HepG2 (cell line): Measurements from ENCODE around the gene PYCR2. TPM values are rescaled to one million over a fixed set of nuclear protein-coding genes. Genes with fewer than 3 reads are reported as not detected.
A peak's percentile ranks its signal among the peaks of the same experiment; 100 is the strongest.

Source experiments
- CREM ChIP-seq, 2 experiments: sonication (generic) in 1 of 2; formaldehyde crosslinking in 1 of 2; IDR thresholded peaks; 2 replicates each; pipeline versions ENCODE4 v1.4.0 to v1.6.1; 2016 to 2020; ENCODE audit warnings: antibody characterized with exemption in 1 of 2, mild to moderate bottlenecking in 1 of 2, missing genetic modification reagents in 1 of 2
- EP300 ChIP-seq, 3 experiments: sonication (generic) in 1 of 3; formaldehyde crosslinking in 1 of 3; IDR thresholded peaks; 2 replicates each; pipeline versions ENCODE4 v1.5.1 to v1.6.1; 2011 to 2020; ENCODE audit warnings: low read depth in 2 of 3, low read length in 2 of 3, borderline replicate concordance in 1 of 3, improper control_type of control experiment in 1 of 3, mild to moderate bottlenecking in 1 of 3, missing genetic modification reagents in 1 of 3, moderate library complexity in 1 of 3
- FOXA1 ChIP-seq, 2 experiments: fragments of 450-650 bp in 1 of 2; sonication (generic) in 1 of 2; formaldehyde crosslinking in 1 of 2; IDR thresholded peaks; 2 replicates each; pipeline versions ENCODE4 v1.4.0 to v1.6.1; 2016 to 2020; ENCODE audit warnings: missing genetic modification reagents in 1 of 2
- HDAC2 ChIP-seq: sonication (generic); formaldehyde crosslinking; IDR thresholded peaks from 2 replicates; pipeline ENCODE4 v1.4.0; 2020; ENCODE audit warnings: missing genetic modification reagents
- HNF4A ChIP-seq: sonication (generic); formaldehyde crosslinking; IDR thresholded peaks from 2 replicates; pipeline ENCODE4 v1.4.0; 2020; ENCODE audit warnings: missing genetic modification reagents
- HNRNPL ChIP-seq: fragments of 200-400 bp; formaldehyde crosslinking; IDR thresholded peaks from 2 replicates; pipeline ENCODE4 v1.6.1; 2017; ENCODE audit warnings: mild to moderate bottlenecking, low read depth, low read length
- JUND ChIP-seq: sonication (generic); formaldehyde crosslinking; IDR thresholded peaks from 2 replicates; pipeline ENCODE4 v1.8.0; 2022; ENCODE audit warnings: mild to moderate bottlenecking, missing genetic modification reagents
- MLLT10 ChIP-seq: sonication (generic); formaldehyde crosslinking; IDR thresholded peaks from 2 replicates; pipeline ENCODE4 v1.4.0; 2020; ENCODE audit warnings: missing genetic modification reagents
- RBM22 ChIP-seq: fragments of 200-400 bp; formaldehyde crosslinking; optimal IDR thresholded peaks from 2 replicates; pipeline ENCODE3; 2017; ENCODE audit warnings: mild to moderate bottlenecking, low read length, moderate library complexity
- RXRB ChIP-seq: IDR thresholded peaks from 2 replicates; pipeline ENCODE4 v1.6.1; 2016; ENCODE audit warnings: borderline replicate concordance, missing genetic modification reagents, missing compliant biosample characterization
- SALL1 ChIP-seq: sonication (generic); formaldehyde crosslinking; IDR thresholded peaks from 2 replicates; pipeline ENCODE4 v1.8.0; 2022; ENCODE audit warnings: mild to moderate bottlenecking, missing genetic modification reagents
- SMAD9 ChIP-seq: sonication (generic); formaldehyde crosslinking; IDR thresholded peaks from 2 replicates; pipeline ENCODE4 v1.5.1; 2020; ENCODE audit warnings: mild to moderate bottlenecking, missing genetic modification reagents
- SP2 ChIP-seq: sonication (generic); formaldehyde crosslinking; IDR thresholded peaks from 2 replicates; pipeline ENCODE4 v1.5.1; 2020; ENCODE audit warnings: mild to moderate bottlenecking, missing genetic modification reagents
- SP5 ChIP-seq: IDR thresholded peaks from 2 replicates; pipeline ENCODE4 v1.6.1; 2016; ENCODE audit warnings: low read depth, borderline replicate concordance
- THYN1 ChIP-seq: sonication (generic); formaldehyde crosslinking; IDR thresholded peaks from 2 replicates; pipeline ENCODE4 v1.8.1; 2023; ENCODE audit warnings: low read depth, mild to moderate bottlenecking, moderate library complexity, missing genetic modification reagents, borderline replicate concordance
- YEATS4 ChIP-seq: sonication (generic); formaldehyde crosslinking; IDR thresholded peaks from 2 replicates; pipeline ENCODE4 v1.4.0; 2020; ENCODE audit warnings: missing genetic modification reagents, borderline replicate concordance
- ZFP82 ChIP-seq: sonication (generic); formaldehyde crosslinking; IDR thresholded peaks from 2 replicates; pipeline ENCODE4 v1.5.1; 2020; ENCODE audit warnings: mild to moderate bottlenecking, missing genetic modification reagents, borderline replicate concordance
- ZMAT3 ChIP-seq: sonication (generic); formaldehyde crosslinking; conservative IDR thresholded peaks from 2 replicates; pipeline ENCODE4 v1.7.0; 2021; ENCODE audit warnings: missing genetic modification reagents
- ZNF326 ChIP-seq: sonication (generic); formaldehyde crosslinking; IDR thresholded peaks from 2 replicates; pipeline ENCODE4 v1.4.0; 2020; ENCODE audit warnings: missing genetic modification reagents, borderline replicate concordance
- ZNF501 ChIP-seq: sonication (generic); formaldehyde crosslinking; IDR thresholded peaks from 2 replicates; pipeline ENCODE4 v1.5.1; 2020; ENCODE audit warnings: mild to moderate bottlenecking, moderate library complexity, missing genetic modification reagents
- ZNF672 ChIP-seq: sonication (generic); formaldehyde crosslinking; IDR thresholded peaks from 2 replicates; pipeline ENCODE4 v1.8.1; 2022; ENCODE audit warnings: missing genetic modification reagents
- ZNF737 ChIP-seq: sonication (generic); formaldehyde crosslinking; IDR thresholded peaks from 2 replicates; pipeline ENCODE4 v1.5.0; 2020; ENCODE audit warnings: missing genetic modification reagents, mild to moderate bottlenecking, borderline replicate concordance
- polyA plus RNA-seq, 8 experiments: library from polyadenylated mRNA; depleted of rRNA in 3 of 8; stranded (reverse) in 7 of 8; unstranded in 1 of 8; fragments of >200 nt; fragmentation: Illumina TruSeq in 4 of 8; extraction: Trizol in 4 of 8; gene quantifications; 2 replicates each; pipeline versions ENCODE4 v1.2.1 to v1.2.3, GENCODE V29; 2011 to 2016; ENCODE audit warnings: low read depth in 4 of 8, missing spikeins in 1 of 8, mixed read lengths in 1 of 8; ENCODE audit not compliant: insufficient read depth in 1 of 8
- total RNA-seq, 5 experiments: library from RNA; depleted of rRNA; stranded (reverse); fragments of >200 nt; fragmentation: Illumina TruSeq; extraction: Trizol; gene quantifications; 2 replicates each; pipeline ENCODE4 v1.2.3, GENCODE V29; 2016; ENCODE audit warnings: low read depth in 1 of 5
- TF ChIP-seq, protein P1 (sequence below), 2 experiments: sonication (generic) in 1 of 2; formaldehyde crosslinking in 1 of 2; IDR thresholded peaks; 2 replicates each; pipeline versions ENCODE4 v1.4.0 to v1.6.1; 2018 to 2020; ENCODE audit warnings: missing genetic modification reagents in 2 of 2, borderline replicate concordance in 1 of 2, low read depth in 1 of 2, mild to moderate bottlenecking in 1 of 2, missing biosample characterization in 1 of 2
- TF ChIP-seq, protein P2 (sequence below): sonication (generic); formaldehyde crosslinking; IDR thresholded peaks from 2 replicates; pipeline ENCODE4 v1.5.0; 2020; ENCODE audit warnings: missing genetic modification reagents
- TF ChIP-seq, protein P3 (sequence below): fragments of 450-650 bp; IDR thresholded peaks from 2 replicates; pipeline ENCODE4 v1.6.1; 2017

PYCR2 gene
- total and polyA plus RNA-seq, 2 of the 13 experiments (the other 11 are each of a cell fraction or from before 2014, with no cell fraction given) = 47.2 to 47.8 TPM

DNA sequence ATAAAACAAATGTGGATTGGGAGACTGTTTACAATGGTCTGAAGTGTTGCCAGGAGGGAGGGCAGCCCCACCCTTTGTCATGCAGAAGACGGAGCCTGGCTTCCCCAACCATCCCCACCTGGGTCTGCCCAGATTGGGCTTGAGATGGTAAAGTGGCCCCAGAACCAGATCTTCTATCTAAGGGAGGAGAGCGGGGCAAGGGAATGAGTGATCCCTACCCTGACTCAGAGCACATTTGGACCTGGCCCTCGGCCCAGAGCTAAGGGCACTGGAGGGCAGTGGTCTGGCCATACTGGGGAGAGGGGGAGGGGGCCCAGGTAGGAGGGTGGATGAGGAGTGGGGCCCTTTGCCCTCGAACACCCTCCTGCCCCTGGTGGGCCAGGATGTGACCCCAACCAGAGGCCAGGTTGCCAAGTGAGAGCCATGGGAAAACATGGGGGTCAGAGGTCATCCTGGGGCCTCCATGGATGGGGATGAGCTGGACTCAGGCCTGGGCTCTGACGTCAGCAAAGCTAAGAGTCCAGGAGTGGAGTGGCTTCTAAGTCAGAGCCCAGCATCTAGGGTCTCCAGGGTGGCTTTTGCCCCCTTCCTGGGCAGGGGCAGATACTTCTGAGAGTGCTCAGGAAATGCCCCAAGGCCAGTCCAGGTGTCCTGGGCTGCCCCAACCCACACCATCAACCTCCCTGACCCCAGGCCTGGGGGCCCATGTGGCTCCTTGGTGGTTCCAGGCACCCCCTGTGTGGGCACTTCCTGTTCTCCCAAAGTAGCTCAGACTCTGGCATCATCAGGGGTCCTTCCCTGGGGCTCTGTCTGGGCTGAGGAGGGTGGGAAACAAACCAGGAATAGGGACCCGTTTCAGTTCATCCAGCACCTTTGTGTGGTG is 33.5 kb downstream of the PYCR2 start (continued):
- TF ChIP-seq, protein P1, sequence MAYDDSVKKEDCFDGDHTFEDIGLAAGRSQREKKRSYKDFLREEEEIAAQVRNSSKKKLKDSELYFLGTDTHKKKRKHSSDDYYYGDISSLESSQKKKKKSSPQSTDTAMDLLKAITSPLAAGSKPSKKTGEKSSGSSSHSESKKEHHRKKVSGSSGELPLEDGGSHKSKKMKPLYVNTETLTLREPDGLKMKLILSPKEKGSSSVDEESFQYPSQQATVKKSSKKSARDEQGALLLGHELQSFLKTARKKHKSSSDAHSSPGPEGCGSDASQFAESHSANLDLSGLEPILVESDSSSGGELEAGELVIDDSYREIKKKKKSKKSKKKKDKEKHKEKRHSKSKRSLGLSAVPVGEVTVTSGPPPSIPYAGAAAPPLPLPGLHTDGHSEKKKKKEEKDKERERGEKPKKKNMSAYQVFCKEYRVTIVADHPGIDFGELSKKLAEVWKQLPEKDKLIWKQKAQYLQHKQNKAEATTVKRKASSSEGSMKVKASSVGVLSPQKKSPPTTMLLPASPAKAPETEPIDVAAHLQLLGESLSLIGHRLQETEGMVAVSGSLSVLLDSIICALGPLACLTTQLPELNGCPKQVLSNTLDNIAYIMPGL (CRISPR knock-in tag; IDR thresholded peaks at IDR 0.05; ENCODE audit: borderline replicate concordance in 1 of 2, low read depth in 1 of 2) = no peak
- TF ChIP-seq SP5 (CRISPR knock-in tag) (0 out of 2 replicates have a peak, but pooled peaks have one; percentile 23), HDAC2 (CRISPR knock-in tag) (peak; percentile 19; the same call in 1 of the 2 replicates), EP300 (IDR thresholded peaks at IDR 0.05; ENCODE audit: low read depth in 2 of 2, low read length in 2 of 2) (peak in 1 of 2 experiments; percentile 36; a peak in 1 of 4 replicates), EP300 (CRISPR knock-in tag; IDR thresholded peaks at IDR 0.05; ENCODE audit: borderline replicate concordance) (0 out of 2 replicates have a peak, but pooled peaks have one; percentile 29), YEATS4 (CRISPR knock-in tag) (no peak), ZNF501 (CRISPR knock-in tag) (no peak), ZNF672 (CRISPR knock-in tag) (no peak), RXRB (CRISPR knock-in tag) (peak; percentile 66; the same call in 1 of the 2 replicates), CREM (IDR thresholded peaks at IDR 0.05) (peak; percentile 72), CREM (CRISPR knock-in tag; IDR thresholded peaks at IDR 0.05) (no peak), ZNF326 (CRISPR knock-in tag) (no peak), JUND (CRISPR knock-in tag) (no peak), FOXA1 (IDR thresholded peaks at IDR 0.05) (no peak), FOXA1 (CRISPR knock-in tag; IDR thresholded peaks at IDR 0.05) (0 out of 2 replicates have a peak, but pooled peaks have one; percentile 15), ZFP82 (CRISPR knock-in tag) (no peak), ZMAT3 (peak; percentile 65; the same call in 1 of the 2 replicates), MLLT10 (CRISPR knock-in tag) (no peak), RBM22 (no peak), HNF4A (peak; percentile 46), SMAD9 (CRISPR knock-in tag) (no peak), SP2 (CRISPR knock-in tag) (no peak), SALL1 (CRISPR knock-in tag) (0 out of 2 replicates have a peak, but pooled peaks have one; percentile 26), ZNF737 (CRISPR knock-in tag) (no peak), THYN1 (no peak), HNRNPL (0 out of 2 replicates have a peak, but pooled peaks have one; percentile 59)
- TF ChIP-seq, protein P2, sequence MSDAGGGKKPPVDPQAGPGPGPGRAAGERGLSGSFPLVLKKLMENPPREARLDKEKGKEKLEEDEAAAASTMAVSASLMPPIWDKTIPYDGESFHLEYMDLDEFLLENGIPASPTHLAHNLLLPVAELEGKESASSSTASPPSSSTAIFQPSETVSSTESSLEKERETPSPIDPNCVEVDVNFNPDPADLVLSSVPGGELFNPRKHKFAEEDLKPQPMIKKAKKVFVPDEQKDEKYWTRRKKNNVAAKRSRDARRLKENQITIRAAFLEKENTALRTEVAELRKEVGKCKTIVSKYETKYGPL = no peak
- TF ChIP-seq, protein P3, sequence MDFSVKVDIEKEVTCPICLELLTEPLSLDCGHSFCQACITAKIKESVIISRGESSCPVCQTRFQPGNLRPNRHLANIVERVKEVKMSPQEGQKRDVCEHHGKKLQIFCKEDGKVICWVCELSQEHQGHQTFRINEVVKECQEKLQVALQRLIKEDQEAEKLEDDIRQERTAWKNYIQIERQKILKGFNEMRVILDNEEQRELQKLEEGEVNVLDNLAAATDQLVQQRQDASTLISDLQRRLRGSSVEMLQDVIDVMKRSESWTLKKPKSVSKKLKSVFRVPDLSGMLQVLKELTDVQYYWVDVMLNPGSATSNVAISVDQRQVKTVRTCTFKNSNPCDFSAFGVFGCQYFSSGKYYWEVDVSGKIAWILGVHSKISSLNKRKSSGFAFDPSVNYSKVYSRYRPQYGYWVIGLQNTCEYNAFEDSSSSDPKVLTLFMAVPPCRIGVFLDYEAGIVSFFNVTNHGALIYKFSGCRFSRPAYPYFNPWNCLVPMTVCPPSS = no peak
